Sigmoid colon (tissue), 7 donors: Measurements from ENCODE around the gene ARL6IP4. TPM values are rescaled to one million over a fixed set of nuclear protein-coding genes. Genes with fewer than 3 reads are reported as not detected.

Source experiments
- DNase-seq: peaks from one replicate; pipeline ENCODE4 v3.0.0-alpha.2; 2019
- H3K27ac ChIP-seq, 4 donors: fragments of 200-600 bp; sonication (generic); one replicate each; pipeline ENCODE4 v1.5.1; 2016 to 2019; ENCODE audit warnings: mild to moderate bottlenecking in 1 of 4
- H3K27me3 ChIP-seq, 3 donors: fragments of 200-600 bp; sonication (generic); one replicate each; pipeline ENCODE4 v1.5.1; 2019; ENCODE audit warnings: mild to moderate bottlenecking in 1 of 3
- H3K36me3 ChIP-seq, 4 donors: fragments of 200-600 bp; sonication (generic); one replicate each; pipeline ENCODE4 v1.5.1; 2016 to 2019
- H3K4me1 ChIP-seq, 4 donors: fragments of 200-600 bp; sonication (generic); one replicate each; pipeline ENCODE4 v1.5.1; 2017 to 2019
- H3K4me3 ChIP-seq, 4 donors: fragments of 200-600 bp; sonication (generic); one replicate each; pipeline ENCODE4 v1.5.1; 2017 to 2019; ENCODE audit warnings: mild to moderate bottlenecking in 2 of 4, moderate library complexity in 1 of 4
- H3K9me3 ChIP-seq, 4 donors: fragments of 200-600 bp in 3 of 4; sonication (generic) in 3 of 4; one replicate each; pipeline versions ENCODE4 v1.5.1 to v1.6.1; 2013 to 2019
- CTCF ChIP-seq, 4 experiments: fragments of 450-650 bp in 3 of 4; fragments of 200-600 bp in 1 of 4; IDR thresholded peaks; one replicate each; pipeline ENCODE4 v1.5.1; 2016 to 2019; ENCODE audit warnings: antibody characterized with exemption in 4 of 4, mild to moderate bottlenecking in 3 of 4, moderate library complexity in 2 of 4
- EP300 ChIP-seq, 4 donors: sonication (generic); formaldehyde crosslinking; IDR thresholded peaks; one replicate each; pipeline ENCODE4 v1.6.1; 2017; ENCODE audit warnings: antibody characterized with exemption in 4 of 4
- POLR2A ChIP-seq, 2 donors: fragments of 450-650 bp; IDR thresholded peaks; one replicate each; pipeline ENCODE4 v1.6.1; 2016; ENCODE audit warnings: antibody characterized with exemption in 2 of 2, mild to moderate bottlenecking in 2 of 2, moderate library complexity in 2 of 2
- POLR2AphosphoS5 ChIP-seq, 4 donors: sonication (generic); formaldehyde crosslinking; IDR thresholded peaks; one replicate each; pipeline ENCODE4 v1.6.1; 2017; ENCODE audit warnings: antibody characterized with exemption in 4 of 4
- WGBS, 2 donors: extraction: QIAGEN DNeasy Blood & Tissue Kit; methylation state at CpG; one replicate each; pipeline ENCODE4 v1.1.7; 2013; 5-methylcytosine and 5-hydroxymethylcytosine counted together
- intact Hi-C: fragments of 100-400 bp; cut with DNase I; formaldehyde crosslinking; loops from one replicate; pipeline ENCODE4 v1.15.1; 2023
- polyA plus RNA-seq, 3 donors: library from polyadenylated mRNA; stranded (reverse); fragments of 200-250 nt; gene quantifications; one replicate each; pipeline ENCODE4 v1.2.3, GENCODE V29; 2013
- small RNA-seq, 3 donors: library from RNA; depleted of rRNA; stranded (forward); fragments of <200 nt; gene quantifications; one replicate each; pipeline ENCODE3, GENCODE V24; 2016
- total RNA-seq, 4 donors: library from RNA; depleted of rRNA; stranded (reverse); fragments of >200 nt; gene quantifications; one replicate each; pipeline ENCODE4 v1.1.0, GENCODE V29; 2016
- donor health status: healthy with polysubstance abuse.
- donor health status: Bipolar disorder and iron deficiency.
- donor health status: healthy.

ARL6IP4 gene
- total and polyA plus RNA-seq, 7 donors = 211 to 358 (median 312) TPM

DNA sequence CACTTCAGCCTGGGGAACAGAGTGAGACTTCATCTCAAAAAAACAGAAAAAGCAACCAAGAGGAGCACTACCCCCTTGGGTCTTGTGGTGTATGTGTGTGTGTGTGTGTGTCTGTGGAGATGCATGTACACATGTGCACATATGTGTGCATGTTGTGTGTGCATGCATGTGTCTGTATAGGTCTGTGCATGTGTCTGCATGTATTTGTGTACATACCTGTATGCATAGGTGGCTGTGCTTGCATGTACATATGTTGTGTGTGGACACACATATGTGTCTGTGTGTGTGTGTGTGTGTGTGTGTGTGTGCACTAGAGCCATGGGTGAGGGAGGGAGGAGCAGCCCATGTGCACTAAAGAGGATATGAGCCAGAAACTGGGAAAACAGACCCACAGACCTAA is 49.1 kb downstream of the ARL6IP4 start:
- no peak for DNase-seq
- Histone ChIP-seq H3K4me3 (no peak overlapping the region), H3K4me1 (no peaks in the 10 kb centered on the region), H3K27me3 (no peaks in the 10 kb centered on the region), H3K27ac (no peak overlapping the region), H3K36me3 (peaks cover 0 to 51% (median 4%) of the 10 kb centered on the region in 4 donors), H3K9me3 (no peaks in the 10 kb centered on the region)
- TF ChIP-seq CTCF (IDR thresholded peaks at IDR 0.05) (no peak), POLR2A (IDR thresholded peaks at IDR 0.05) (no peak), EP300 (IDR thresholded peaks at IDR 0.05) (no peak), POLR2AphosphoS5 (IDR thresholded peaks at IDR 0.05) (no peak)
- intact Hi-C loops = no loop called here

DNA sequence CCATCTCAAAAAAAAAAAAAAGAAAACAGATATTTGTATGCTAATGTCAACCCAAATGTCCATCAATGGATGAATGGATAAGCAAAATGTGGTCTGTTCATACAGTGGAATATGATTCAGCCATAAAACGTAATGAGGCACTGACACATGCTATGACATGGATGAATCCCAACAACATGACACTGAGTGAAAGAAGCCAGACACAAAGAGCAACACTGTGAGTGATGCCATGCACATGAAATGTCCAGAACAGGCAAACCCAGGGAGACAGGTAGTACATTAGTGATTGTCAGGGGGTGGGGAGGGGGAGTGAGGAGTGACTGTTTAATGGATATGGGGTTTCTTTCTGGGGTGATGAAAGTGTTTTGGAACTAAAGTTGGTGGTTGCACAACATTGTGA is 50.2 kb downstream of the ARL6IP4 start:
- H3K36me3 ChIP-seq = peaks cover 0 to 51% (median 4%) of the 10 kb centered on the region in 4 donors
- H3K9me3 ChIP-seq = no peaks in the 10 kb centered on the region
- no peak overlapping the region for H3K4me3 ChIP-seq
- intact Hi-C loops = no loop called here
- TF ChIP-seq POLR2A (IDR thresholded peaks at IDR 0.05) (no peak), EP300 (IDR thresholded peaks at IDR 0.05) (no peak), CTCF (IDR thresholded peaks at IDR 0.05) (no peak), POLR2AphosphoS5 (IDR thresholded peaks at IDR 0.05) (no peak)
- H3K27me3 ChIP-seq = no peaks in the 10 kb centered on the region
- H3K4me1 ChIP-seq = no peaks in the 10 kb centered on the region
- 82 to 86% methylated on average over 1 of the region's 1 CpG for WGBS, 2 donors
- no peak overlapping the region for H3K27ac ChIP-seq
- DNase-seq = no peak

- Histone ChIP-seq H3K4me1 (no peaks in the 10 kb centered on the region), H3K4me3 (no peak overlapping the region), H3K9me3 (no peaks in the 10 kb centered on the region), H3K36me3 (peaks cover 0 to 45% (median 3%) of the 10 kb centered on the region in 4 donors), H3K27ac (no peak overlapping the region), H3K27me3 (no peaks in the 10 kb centered on the region)
- DNase-seq = no peak
- no peak for TF ChIP-seq EP300 (IDR thresholded peaks at IDR 0.05)
- no peak for TF ChIP-seq POLR2AphosphoS5 (IDR thresholded peaks at IDR 0.05)
- no peak for TF ChIP-seq POLR2A (IDR thresholded peaks at IDR 0.05)
- no peak for TF ChIP-seq CTCF (IDR thresholded peaks at IDR 0.05)
- intact Hi-C loops = no loop called here
- WGBS, 2 donors = 93 to 95% methylated on average over 10 of the region's 10 CpGs
Measured at GRCh38 chr12:123031171-123031845, 50.8 kb downstream of the ARL6IP4 start.

Small RNA genes within 50 kb of the gene (small RNA-seq; reads per million reads assigned to genes)
- gene ARL6IP4 = 0 reads per million in 3 donors
- 0 reads per million in 3 donors for gene MIR4304

Other genes starting within 250 kb of the ARL6IP4 start
- under 1 TPM in 1 of 4 donors, not detected in 3; under 0.01 TPM for gene HCAR1, start 249.8 kb upstream of the ARL6IP4 start, total RNA-seq
- gene HCAR1, start 249.8 kb upstream of the ARL6IP4 start, polyA plus RNA-seq = under 1 TPM in 1 of 3 donors, not detected in 2; 0.12 TPM
- gene DENR, start 227.9 kb upstream of the ARL6IP4 start, total RNA-seq = 10 to 100 TPM; 28.8 to 44.9 (median 31.0) TPM
- gene DENR, start 227.9 kb upstream of the ARL6IP4 start, polyA plus RNA-seq = 10 to 100 TPM; 26.4 to 34.5 (median 33.3) TPM
- 1 to 10 TPM in 2 of 4 donors, under 1 TPM in 2; 0.66 to 1.8 (median 0.96) TPM for gene CCDC62, start 206.1 kb upstream of the ARL6IP4 start, total RNA-seq
- gene CCDC62, start 206.1 kb upstream of the ARL6IP4 start, polyA plus RNA-seq = under 1 TPM in 2 of 3 donors, not detected in 1; 0.20 to 0.60 TPM
- 10 to 100 TPM in 1 of 4 donors, 1 to 10 TPM in 3; 4.2 to 15.2 (median 5.5) TPM for gene HIP1R, start 145.2 kb upstream of the ARL6IP4 start, total RNA-seq
- 10 to 100 TPM; 21.5 to 77.4 (median 24.6) TPM for gene HIP1R, start 145.2 kb upstream of the ARL6IP4 start, polyA plus RNA-seq
- gene VPS37B, start 84.6 kb upstream of the ARL6IP4 start, total RNA-seq = 10 to 100 TPM in 3 of 4 donors, 1 to 10 TPM in 1; 8.6 to 17.2 (median 15.3) TPM
- gene VPS37B, start 84.6 kb upstream of the ARL6IP4 start, polyA plus RNA-seq = 10 to 100 TPM; 53.2 to 64.7 (median 54.1) TPM
- 1 to 10 TPM; 1.6 to 3.8 (median 2.8) TPM for gene ABCB9, start 14.2 kb upstream of the ARL6IP4 start, total RNA-seq
- gene ABCB9, start 14.2 kb upstream of the ARL6IP4 start, polyA plus RNA-seq = 1 to 10 TPM; 1.2 to 5.3 (median 3.5) TPM
- 10 to 100 TPM in 2 of 4 donors, 1 to 10 TPM in 2; 8.1 to 13.6 (median 9.4) TPM for gene OGFOD2, start 5.4 kb upstream of the ARL6IP4 start, total RNA-seq
- gene OGFOD2, start 5.4 kb upstream of the ARL6IP4 start, polyA plus RNA-seq = 10 to 100 TPM; 10.2 to 26.5 (median 17.8) TPM
- gene PITPNM2, start 170.4 kb downstream of the ARL6IP4 start, total RNA-seq = 10 to 100 TPM in 2 of 4 donors, 1 to 10 TPM in 2; 6.4 to 19.5 (median 11.7) TPM
- 10 to 100 TPM in 1 of 3 donors, 1 to 10 TPM in 2; 1.8 to 11.3 (median 2.3) TPM for gene PITPNM2, start 170.4 kb downstream of the ARL6IP4 start, polyA plus RNA-seq